Glutamatergic neuron (in vitro differentiated cells): ENCODE data around the gene ATP8B4. TPM values are rescaled to one million over a fixed set of nuclear protein-coding genes. Genes with fewer than 3 reads are reported as not detected.

Experiments
- DNase-seq: peaks from one replicate; pipeline ENCODE4 v3.0.0; 2022
- H3K27ac Mint-ChIP-seq: one replicate; pipeline ENCODE4 v1.8.0; 2020; ENCODE audit warnings: mild to moderate bottlenecking, mixed read lengths, inconsistent platforms; ENCODE audit not compliant: unreplicated experiment
- H3K27me3 Mint-ChIP-seq: one replicate; pipeline ENCODE4 v1.8.0; 2020; ENCODE audit warnings: mild to moderate bottlenecking, moderate library complexity, mixed read lengths, inconsistent platforms; ENCODE audit not compliant: unreplicated experiment
- H3K36me3 Mint-ChIP-seq: one replicate; pipeline ENCODE4 v1.8.0; 2020; ENCODE audit warnings: mild to moderate bottlenecking, mixed read lengths, inconsistent platforms; ENCODE audit not compliant: unreplicated experiment
- H3K4me1 Mint-ChIP-seq: one replicate; pipeline ENCODE4 v1.8.0; 2020; ENCODE audit warnings: mild to moderate bottlenecking, low read depth, mixed read lengths, inconsistent platforms; ENCODE audit not compliant: unreplicated experiment
- H3K4me3 Mint-ChIP-seq: one replicate; pipeline ENCODE4 v1.8.0; 2020; ENCODE audit warnings: mild to moderate bottlenecking, mixed read lengths, inconsistent platforms; ENCODE audit not compliant: unreplicated experiment
- H3K9me3 Mint-ChIP-seq: one replicate; pipeline ENCODE4 v1.8.0; 2020; ENCODE audit warnings: mild to moderate bottlenecking, moderate library complexity, mixed read lengths, inconsistent platforms; ENCODE audit not compliant: unreplicated experiment
- CTCF ChIP-seq: fragments of 200-600 bp; sonication (generic); IDR thresholded peaks from one replicate; pipeline ENCODE4 v1.5.0; 2021; ENCODE audit not compliant: partially characterized antibody, unreplicated experiment
- total RNA-seq: library from RNA; stranded (reverse); fragmentation: NEBNext Ultra II Directional; extraction: Animal tissue kit (Norgen Biotek cat#: 25700); gene quantifications from one replicate; pipeline ENCODE4 v1.2.1, GENCODE V29; 2021; ENCODE audit not compliant: unreplicated experiment

The ATP8B4 gene
- total RNA-seq, 1 donor from 2014 or later = not detected

DNA sequence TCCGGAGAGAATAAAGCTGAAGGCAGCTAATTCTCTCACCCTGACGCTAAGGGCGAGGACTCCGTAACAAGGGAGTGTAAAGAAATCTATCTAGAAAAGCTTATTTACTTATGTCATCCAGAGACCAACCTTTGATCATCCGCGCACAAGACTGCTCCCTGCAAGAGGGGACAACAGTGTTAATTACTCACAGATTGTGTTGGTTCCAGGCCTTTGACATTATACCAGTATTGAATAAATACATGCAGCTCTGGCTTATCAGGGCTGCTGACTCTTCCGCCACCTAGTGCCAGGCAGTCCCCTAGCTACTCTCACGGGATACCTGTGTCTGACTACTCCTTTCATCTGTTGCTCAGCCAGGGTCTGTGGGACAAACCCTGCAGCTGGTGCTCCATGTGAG lies 286.5 kb downstream of the ATP8B4 start:
- H3K4me3 Mint-ChIP-seq = no peak overlapping the region
- peaks cover 2% of the 10 kb centered on the region for H3K9me3 Mint-ChIP-seq
- DNase-seq = no peak
- H3K36me3 Mint-ChIP-seq = no peaks in the 10 kb centered on the region
- peaks cover 5% of the 10 kb centered on the region for H3K27me3 Mint-ChIP-seq
- no peak for TF ChIP-seq CTCF
- H3K4me1 Mint-ChIP-seq = no peaks in the 10 kb centered on the region
- H3K27ac Mint-ChIP-seq = no peak overlapping the region

DNA sequence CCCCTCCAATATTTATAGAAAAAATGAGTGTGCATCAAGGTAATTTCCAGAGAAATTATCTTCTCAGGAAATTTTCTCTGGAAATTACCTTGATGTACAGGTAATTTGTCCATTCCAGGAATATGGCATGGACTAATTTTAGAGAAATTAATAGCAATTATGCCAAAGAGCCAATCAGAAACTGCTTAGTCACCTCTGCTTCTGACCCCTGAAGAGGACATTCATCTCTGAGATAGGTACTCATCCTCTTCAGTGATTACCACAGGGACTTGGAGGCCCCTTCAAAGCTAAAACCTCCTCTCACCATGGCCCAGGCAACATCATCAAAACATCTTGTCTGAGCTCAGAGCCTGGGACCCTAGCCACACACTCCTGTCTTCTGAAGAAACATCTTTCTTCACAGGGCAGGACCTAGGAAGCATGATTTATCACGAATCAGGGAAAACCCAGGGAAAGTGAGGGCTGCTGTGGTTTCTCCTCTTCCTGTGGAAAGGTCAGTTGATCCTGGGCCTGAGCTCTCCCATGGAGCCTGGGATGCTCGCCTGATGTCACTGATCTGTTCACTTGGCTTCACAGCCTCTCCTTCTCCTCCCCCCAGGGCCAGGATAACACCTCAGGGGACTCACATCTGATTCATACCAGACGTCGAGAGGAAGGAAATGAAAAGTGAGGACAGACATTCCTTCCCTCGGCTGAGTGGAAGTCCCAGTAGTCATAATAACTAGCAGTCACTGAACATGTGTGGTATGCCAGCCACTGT lies 287.6 kb downstream of the ATP8B4 start:
- Mint-ChIP-seq H3K27me3 (peaks cover 5% of the 10 kb centered on the region), H3K4me3 (no peak overlapping the region), H3K27ac (no peak overlapping the region), H3K36me3 (no peaks in the 10 kb centered on the region), H3K4me1 (no peaks in the 10 kb centered on the region), H3K9me3 (peaks cover 2% of the 10 kb centered on the region)
- DNase-seq = no peak
- TF ChIP-seq CTCF = no peak

- no peak for DNase-seq
- Mint-ChIP-seq H3K4me3 (no peak overlapping the region), H3K36me3 (no peaks in the 10 kb centered on the region), H3K27me3 (peaks cover 3% of the 10 kb centered on the region), H3K27ac (no peak overlapping the region), H3K9me3 (no peaks in the 10 kb centered on the region), H3K4me1 (no peaks in the 10 kb centered on the region)
- TF ChIP-seq CTCF = no peak
Observed at GRCh38 chr15:49830391-49830790, 288.6 kb downstream of the ATP8B4 start.

GRCh38 chr15:49827311-49827710 lies 291.7 kb downstream of the ATP8B4 start:
- no peak for TF ChIP-seq CTCF
- Mint-ChIP-seq H3K27me3 (peaks cover 3% of the 10 kb centered on the region), H3K4me1 (no peaks in the 10 kb centered on the region), H3K36me3 (no peaks in the 10 kb centered on the region), H3K9me3 (no peaks in the 10 kb centered on the region), H3K4me3 (no peak overlapping the region), H3K27ac (no peak overlapping the region)
- DNase-seq = no peak

GRCh38 chr15:49826640-49827234 lies 292.3 kb downstream of the ATP8B4 start:
- no peak for TF ChIP-seq CTCF
- Mint-ChIP-seq H3K4me1 (no peaks in the 10 kb centered on the region), H3K27ac (no peak overlapping the region), H3K9me3 (no peaks in the 10 kb centered on the region), H3K27me3 (no peaks in the 10 kb centered on the region), H3K36me3 (no peaks in the 10 kb centered on the region), H3K4me3 (no peak overlapping the region)
- no peak for DNase-seq
